Activated effector memory CD4-positive, alpha-beta T cell treated with anti-CD3 and anti-CD28 coated beads, Interleukin-2, amount 50 U/mL, for 16 hours (primary cell): ENCODE data around the gene EARS2.
"Not testable (repeated sequence)": the region's sequence is repeated elsewhere in the genome, so short reads cannot be mapped to it uniquely, and the experiment has no call there.

Experiments
- DNase-seq: peaks from one replicate; pipeline ENCODE4 v3.0.0-alpha.2; 2020

Gene EARS2

GRCh38 chr16:23504453-23505179 is 52.5 kb downstream of the EARS2 start:
- peak; percentile 89 for DNase-seq

GRCh38 chr16:23504076-23504452 is 53.1 kb downstream of the EARS2 start:
- no peak for DNase-seq

- DNase-seq, result no peak
Observed at GRCh38 chr16:23502466-23502865, 54.7 kb downstream of the EARS2 start.

GRCh38 chr16:23501291-23501690 is 55.9 kb downstream of the EARS2 start:
- DNase-seq, result no peak

- no peak for DNase-seq
Observed at GRCh38 chr16:23500862-23501225, 56.3 kb downstream of the EARS2 start.

GRCh38 chr16:23500212-23500861 is 56.8 kb downstream of the EARS2 start:
- no peak for DNase-seq

- no peak for DNase-seq
Observed at GRCh38 chr16:23499801-23500200, 57.3 kb downstream of the EARS2 start.

- DNase-seq, result no peak
Observed at GRCh38 chr16:23498863-23499262, 58.3 kb downstream of the EARS2 start.

- no peak for DNase-seq
Observed at GRCh38 chr16:23497543-23497868, 59.6 kb downstream of the EARS2 start.

GRCh38 chr16:23496821-23497542 is 60.2 kb downstream of the EARS2 start:
- no peak for DNase-seq

GRCh38 chr16:23495671-23496070 is 61.5 kb downstream of the EARS2 start:
- no peak for DNase-seq

- DNase-seq, result no peak
Observed at GRCh38 chr16:23494188-23494587, 63.0 kb downstream of the EARS2 start.

GRCh38 chr16:23491490-23492391 is 65.4 kb downstream of the EARS2 start:
- DNase-seq, result no peak

GRCh38 chr16:23486480-23486879 is 70.7 kb downstream of the EARS2 start:
- DNase-seq, result no peak

- no peak for DNase-seq
Observed at GRCh38 chr16:23485841-23486240, 71.3 kb downstream of the EARS2 start.

- DNase-seq, result no peak
Observed at GRCh38 chr16:23485257-23485614, 71.9 kb downstream of the EARS2 start.

- DNase-seq, result no peak
Observed at GRCh38 chr16:23484510-23485256, 72.5 kb downstream of the EARS2 start.

GRCh38 chr16:23483492-23483891 is 73.7 kb downstream of the EARS2 start:
- DNase-seq, result not testable (repeated sequence)

GRCh38 chr16:23482778-23483177 is 74.4 kb downstream of the EARS2 start:
- DNase-seq, result no peak

GRCh38 chr16:23480257-23480656 is 76.9 kb downstream of the EARS2 start:
- no peak for DNase-seq

GRCh38 chr16:23479138-23479537 is 78.0 kb downstream of the EARS2 start:
- DNase-seq, result no peak

- no peak for DNase-seq
Observed at GRCh38 chr16:23478566-23478965, 78.6 kb downstream of the EARS2 start.

- no peak for DNase-seq
Observed at GRCh38 chr16:23476289-23476688, 80.9 kb downstream of the EARS2 start.
